ENCODE measurements around the gene RNF121. TPM values are rescaled to one million over a fixed set of nuclear protein-coding genes. Genes with fewer than 3 reads are reported as not detected.
A peak's percentile ranks its signal among the peaks of the same experiment; 100 is the strongest.

The RNF121 gene
- total RNA-seq, 1 donor = 22.9 TPM

DNA sequence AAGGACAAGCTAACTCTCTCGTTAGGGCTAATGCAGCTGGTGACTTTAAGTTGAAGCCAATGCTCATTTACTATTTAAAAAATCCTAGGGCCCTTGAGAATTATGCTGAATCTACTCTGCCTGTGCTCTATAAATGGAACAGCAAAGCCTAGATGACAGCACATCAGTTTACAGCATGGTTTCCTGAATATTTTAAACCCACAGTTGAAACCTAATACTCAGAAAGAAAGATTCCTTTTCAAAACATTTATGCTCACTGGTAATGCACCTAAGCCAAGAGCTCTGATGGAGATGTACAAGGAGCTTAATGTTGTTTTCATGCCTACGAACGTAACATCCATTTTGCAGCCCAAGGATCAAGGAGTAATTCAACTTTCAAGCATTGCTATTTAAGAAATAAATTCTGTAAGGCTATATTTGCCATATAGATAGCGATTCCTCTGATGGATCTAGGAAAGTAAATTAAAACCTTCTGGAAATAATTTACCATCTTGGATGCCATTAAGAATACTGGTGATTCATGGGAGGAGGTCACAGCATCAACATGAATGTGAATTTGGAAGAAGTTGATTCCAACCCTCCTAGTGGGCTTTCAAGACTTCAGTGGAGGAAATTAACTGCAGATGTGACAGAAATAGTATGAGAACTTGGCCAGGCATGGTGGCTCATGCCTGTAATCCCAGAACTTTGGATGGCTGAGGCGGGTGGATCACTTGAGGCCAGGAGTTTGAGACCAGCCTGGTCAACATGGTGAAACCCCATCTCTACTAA lies 14.9 kb upstream of the RNF121 start:
- TF ChIP-seq, protein P1, sequence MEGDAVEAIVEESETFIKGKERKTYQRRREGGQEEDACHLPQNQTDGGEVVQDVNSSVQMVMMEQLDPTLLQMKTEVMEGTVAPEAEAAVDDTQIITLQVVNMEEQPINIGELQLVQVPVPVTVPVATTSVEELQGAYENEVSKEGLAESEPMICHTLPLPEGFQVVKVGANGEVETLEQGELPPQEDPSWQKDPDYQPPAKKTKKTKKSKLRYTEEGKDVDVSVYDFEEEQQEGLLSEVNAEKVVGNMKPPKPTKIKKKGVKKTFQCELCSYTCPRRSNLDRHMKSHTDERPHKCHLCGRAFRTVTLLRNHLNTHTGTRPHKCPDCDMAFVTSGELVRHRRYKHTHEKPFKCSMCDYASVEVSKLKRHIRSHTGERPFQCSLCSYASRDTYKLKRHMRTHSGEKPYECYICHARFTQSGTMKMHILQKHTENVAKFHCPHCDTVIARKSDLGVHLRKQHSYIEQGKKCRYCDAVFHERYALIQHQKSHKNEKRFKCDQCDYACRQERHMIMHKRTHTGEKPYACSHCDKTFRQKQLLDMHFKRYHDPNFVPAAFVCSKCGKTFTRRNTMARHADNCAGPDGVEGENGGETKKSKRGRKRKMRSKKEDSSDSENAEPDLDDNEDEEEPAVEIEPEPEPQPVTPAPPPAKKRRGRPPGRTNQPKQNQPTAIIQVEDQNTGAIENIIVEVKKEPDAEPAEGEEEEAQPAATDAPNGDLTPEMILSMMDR (IDR thresholded peaks at IDR 0.05; ENCODE audit: insufficient read depth, low read length) = no peak
- DNase-seq (ENCODE audit: low read depth) = peak; percentile 82
- no peak overlapping the region for H3K4me3 ChIP-seq (ENCODE audit: low read depth, low read length)

DNA sequence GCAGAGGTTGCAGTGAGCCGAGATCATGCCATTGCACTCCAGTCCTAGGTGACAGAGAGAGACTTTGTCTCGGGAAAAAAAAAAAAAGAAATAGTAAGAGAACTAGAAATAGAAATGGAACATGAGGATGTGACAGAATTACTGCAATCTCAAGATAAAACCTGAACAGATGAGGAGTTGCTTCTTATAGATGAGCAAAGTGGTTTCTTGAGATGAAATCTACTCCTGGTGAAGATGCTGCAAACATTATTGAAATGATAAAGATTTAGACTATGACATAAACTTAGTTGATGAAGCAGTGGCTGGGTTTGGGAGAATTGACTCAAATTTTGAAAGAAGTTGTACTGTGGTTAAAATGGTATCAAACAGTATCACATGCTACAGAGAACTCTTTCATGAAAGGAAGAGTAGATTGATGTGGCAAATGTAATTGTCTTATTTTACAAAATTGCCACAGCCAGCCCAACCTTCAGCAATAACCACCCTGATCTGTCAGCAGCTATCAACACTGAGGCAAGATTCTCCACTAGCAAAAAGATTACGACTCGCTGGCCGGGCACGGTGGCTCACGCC lies 14.1 kb upstream of the RNF121 start:
- no peak for DNase-seq (ENCODE audit: low read depth)
- no peak overlapping the region for H3K4me3 ChIP-seq (ENCODE audit: low read depth, low read length)
- TF ChIP-seq, protein P1 (IDR thresholded peaks at IDR 0.05; ENCODE audit: insufficient read depth, low read length) = no peak

DNA sequence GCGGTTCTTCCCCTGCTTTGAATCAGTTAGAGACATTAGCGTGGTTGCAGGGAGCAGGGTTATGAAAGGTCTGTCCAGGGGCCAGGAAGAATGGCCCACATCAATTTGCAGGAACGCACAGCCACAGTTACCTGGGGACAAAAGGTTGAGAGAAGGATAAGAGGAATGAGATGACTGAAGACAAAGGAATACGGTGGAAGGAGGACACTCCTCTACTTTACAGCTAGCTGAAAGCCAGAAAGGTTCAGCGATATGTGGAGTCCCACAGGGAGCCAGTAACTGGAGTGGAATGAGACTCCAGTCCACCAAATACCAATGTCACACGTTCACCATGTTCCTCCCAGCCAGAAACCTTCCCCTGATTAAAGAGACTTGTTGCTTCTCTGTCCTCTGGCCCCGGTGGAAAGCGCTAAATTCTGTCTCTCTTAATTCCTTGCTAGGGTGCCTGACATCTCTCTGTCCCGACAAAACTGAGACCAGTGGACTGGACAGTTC lies 11.2 kb upstream of the RNF121 start:
- no peak overlapping the region for H3K4me3 ChIP-seq (ENCODE audit: low read depth, low read length)
- no peak for DNase-seq (ENCODE audit: low read depth)
- TF ChIP-seq, protein P1 (IDR thresholded peaks at IDR 0.05; ENCODE audit: insufficient read depth, low read length) = no peak

DNA sequence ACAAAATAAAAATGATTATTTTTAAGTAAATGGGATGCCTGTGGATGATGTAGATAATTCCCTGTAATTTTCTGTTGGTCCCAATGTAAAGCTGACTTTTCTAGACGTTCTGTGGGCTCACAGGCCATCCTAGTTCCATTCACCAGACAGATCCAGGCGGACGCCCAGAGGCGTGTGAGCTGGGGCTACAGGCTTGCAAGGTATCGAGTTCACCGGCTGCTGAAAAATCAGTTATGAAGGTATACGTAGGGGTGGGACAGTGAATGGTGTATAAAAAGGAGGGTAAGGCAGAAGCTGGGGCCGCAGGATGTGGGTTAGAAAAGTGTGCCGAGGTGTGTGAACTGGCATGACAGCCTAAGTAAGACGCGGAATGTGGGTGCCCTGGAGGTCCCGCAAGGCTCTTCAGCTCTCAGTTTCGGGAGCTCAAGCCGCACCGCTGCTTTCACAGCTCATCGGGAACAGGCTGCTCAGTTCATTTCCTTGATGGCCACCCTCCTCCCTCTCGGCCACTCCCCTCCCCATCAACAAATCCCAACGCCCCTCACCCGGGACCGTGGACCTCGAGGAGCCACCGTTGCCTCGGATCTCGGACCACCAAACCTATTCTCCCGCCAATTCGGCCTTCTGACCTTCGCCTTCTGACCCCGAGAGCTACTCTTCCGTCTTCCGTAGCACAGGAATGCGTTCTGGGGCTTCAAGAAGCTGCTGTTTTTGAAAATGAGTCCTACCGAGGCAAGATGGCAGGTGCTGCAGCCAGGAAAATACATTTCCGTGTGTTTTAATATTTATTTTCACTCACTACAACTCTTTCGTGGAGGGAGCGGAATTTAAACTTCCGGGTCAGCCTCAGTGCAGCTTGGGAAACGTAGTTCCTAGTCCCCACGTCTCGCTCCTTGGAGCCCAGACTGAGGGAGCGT lies 768 bp upstream of the RNF121 start, which contains the start of gene XNDC1N:
TSS of gene XNDC1N (minus strand) at position 775 of the 917 bp plus-strand sequence. CDS start 5,241 bp downstream, outside the sequence.
- peak within 1 kb of the TSS; percentile 99 for H3K4me3 ChIP-seq (ENCODE audit: low read depth, low read length)
- peak; percentile 90 for DNase-seq (ENCODE audit: low read depth)
- TF ChIP-seq, protein P1 (IDR thresholded peaks at IDR 0.05; ENCODE audit: insufficient read depth, low read length) = no peak

DNA sequence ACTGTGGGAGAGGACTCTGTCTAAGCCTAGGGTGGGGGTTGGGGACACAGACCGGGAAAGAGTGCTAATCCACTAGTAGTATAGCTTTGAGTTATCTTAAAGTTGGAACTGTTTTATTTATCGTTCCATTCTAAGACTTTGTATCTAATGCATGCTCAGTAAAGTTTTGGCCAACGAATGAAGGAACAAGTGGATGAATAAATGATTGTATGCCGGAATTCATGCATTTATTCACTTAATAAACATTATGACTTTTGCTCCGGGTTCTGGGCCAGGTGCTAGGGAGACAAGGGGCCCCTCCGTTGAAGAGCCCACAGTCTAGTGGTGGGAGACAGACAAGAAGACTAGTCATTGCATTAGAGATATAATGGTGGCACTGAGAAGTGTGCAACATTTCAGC lies 645 bp downstream of the RNF121 start:
- no peak for DNase-seq (ENCODE audit: low read depth)
- TF ChIP-seq, protein P1 (IDR thresholded peaks at IDR 0.05; ENCODE audit: insufficient read depth, low read length) = no peak

DNA sequence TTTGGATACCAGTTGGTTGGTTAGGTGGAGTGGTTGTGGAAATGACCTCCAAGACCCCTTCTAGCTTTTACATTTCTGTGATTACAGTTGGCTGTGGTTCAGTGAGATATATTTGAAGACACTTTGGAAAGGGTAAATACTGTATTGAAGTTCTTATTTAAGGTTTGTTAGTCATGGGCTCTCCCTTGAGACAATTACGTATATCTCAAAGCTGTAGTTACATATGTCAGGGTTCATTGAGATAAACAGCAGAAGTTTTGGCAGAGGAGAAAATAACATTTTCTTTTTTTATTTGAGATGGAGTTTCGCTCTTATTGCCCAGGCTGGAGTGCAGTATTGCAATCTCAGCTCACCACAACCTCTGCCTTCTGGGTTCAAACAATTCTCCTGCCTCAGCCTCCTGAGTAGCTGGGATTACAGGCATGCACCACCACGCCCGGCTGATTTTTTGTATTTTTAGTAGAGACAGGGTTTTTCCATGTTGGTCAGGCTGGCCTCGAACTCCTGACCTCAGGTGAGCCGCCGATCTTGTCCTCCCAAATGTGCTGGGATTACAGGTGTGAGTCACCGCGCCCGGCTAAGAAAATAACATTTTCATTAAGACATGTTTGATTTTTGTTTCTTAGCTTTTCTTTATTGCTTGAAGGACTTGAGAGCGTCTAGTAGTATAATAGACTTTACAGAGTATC lies 1.9 kb downstream of the RNF121 start:
- DNase-seq (ENCODE audit: low read depth) = peak; percentile 70

More for the DNA sequence above, 645 bp downstream of the RNF121 start:
- peak overlapping the region; percentile 99 for H3K4me3 ChIP-seq (ENCODE audit: low read depth, low read length)

More for the DNA sequence above, 1.9 kb downstream of the RNF121 start:
- TF ChIP-seq, protein P1 (IDR thresholded peaks at IDR 0.05; ENCODE audit: insufficient read depth, low read length) = no peak
- peak overlapping the region; percentile 99 for H3K4me3 ChIP-seq (ENCODE audit: low read depth, low read length)
